OCI-LY1 (cell line): Measurements from ENCODE around the gene CAPN2.

Experiments
- H2AFZ ChIP-seq: fragments of 200-600 bp; sonication (generic), shearing (Covaris generic); 2 replicates; pipeline ENCODE4 v1.6.0; 2014; ENCODE audit warnings: antibody characterized with exemption, mild to moderate bottlenecking, low read length
- H3F3A ChIP-seq: fragments of 200-600 bp; sonication (generic), shearing (Covaris generic); 2 replicates; pipeline ENCODE4 v1.6.0; 2014; ENCODE audit warnings: mild to moderate bottlenecking, antibody characterized with exemption, low read length, moderate library complexity; ENCODE audit not compliant: insufficient read depth
- H3K27ac ChIP-seq: fragments of 200-600 bp; sonication (generic); 2 replicates; pipeline ENCODE4 v1.5.1; 2014; ENCODE audit warnings: low read length, mixed run types, mild to moderate bottlenecking, low read depth; ENCODE audit not compliant: poor library complexity, severe bottlenecking
- H3K27me3 ChIP-seq: fragments of 200-600 bp; sonication (generic); 2 replicates; pipeline ENCODE4 v1.6.0; 2014; ENCODE audit warnings: antibody characterized with exemption, mild to moderate bottlenecking, low read length, moderate library complexity; ENCODE audit not compliant: insufficient read depth
- H3K36me3 ChIP-seq: fragments of 200-600 bp; sonication (generic); 2 replicates; pipeline ENCODE4 v1.6.1; 2014; ENCODE audit warnings: mild to moderate bottlenecking, antibody characterized with exemption, low read length, moderate library complexity, mixed read lengths; ENCODE audit not compliant: insufficient read depth
- H3K4me1 ChIP-seq: fragments of 200-600 bp; sonication (generic); 2 replicates; pipeline ENCODE4 v1.5.1; 2014; ENCODE audit warnings: mild to moderate bottlenecking, low read length, moderate library complexity; ENCODE audit not compliant: insufficient read depth, severe bottlenecking
- H3K4me2 ChIP-seq: fragments of 200-600 bp; sonication (generic), shearing (Covaris generic); 2 replicates; pipeline ENCODE4 v1.6.1; 2014; ENCODE audit warnings: low read length
- H3K4me3 ChIP-seq: fragments of 200-600 bp; sonication (generic); 2 replicates; pipeline ENCODE4 v1.5.1; 2014; ENCODE audit warnings: low read length, low read depth, mild to moderate bottlenecking, mixed read lengths; ENCODE audit not compliant: poor library complexity, severe bottlenecking
- H3K79me2 ChIP-seq: fragments of 200-600 bp; shearing (Covaris generic); 2 replicates; pipeline ENCODE4 v1.6.1; 2016; ENCODE audit warnings: mixed run types, low read length, mixed read lengths; ENCODE audit not compliant: insufficient read depth
- H3K9ac ChIP-seq: fragments of 200-600 bp; sonication (generic), shearing (Covaris generic); 2 replicates; pipeline ENCODE4 v1.6.1; 2014; ENCODE audit warnings: mild to moderate bottlenecking, low read length, mixed read lengths
- H3K9me2 ChIP-seq: fragments of 200-600 bp; sonication (generic), shearing (Covaris generic); 2 replicates; pipeline ENCODE4 v1.6.1; 2014; ENCODE audit warnings: low read depth, mild to moderate bottlenecking, low read length, mixed read lengths
- H3K9me3 ChIP-seq: fragments of 200-600 bp; shearing (Covaris generic); 2 replicates; pipeline ENCODE4 v1.6.1; 2014; ENCODE audit warnings: low read length, mixed read lengths
- H4K20me1 ChIP-seq: fragments of 200-600 bp; sonication (generic), shearing (Covaris generic); 2 replicates; pipeline ENCODE4 v1.6.0; 2016; ENCODE audit warnings: mild to moderate bottlenecking, low read length; ENCODE audit not compliant: insufficient read depth
- EZH2 ChIP-seq: fragments of 200-600 bp; sonication (generic), shearing (Covaris generic); IDR thresholded peaks from 2 replicates; pipeline ENCODE4 v1.8.0; 2017; ENCODE audit warnings: borderline replicate concordance, mixed run types, mild to moderate bottlenecking, antibody characterized with exemption, low read length, moderate library complexity, mixed read lengths
- TF ChIP-seq, protein P1 (sequence below): fragments of 200-600 bp; sonication (generic), shearing (Covaris generic); IDR thresholded peaks from 2 replicates; pipeline ENCODE4 v1.5.1; 2017; ENCODE audit warnings: mild to moderate bottlenecking, antibody characterized with exemption, low read length, moderate library complexity, mixed read lengths

CAPN2 gene

DNA sequence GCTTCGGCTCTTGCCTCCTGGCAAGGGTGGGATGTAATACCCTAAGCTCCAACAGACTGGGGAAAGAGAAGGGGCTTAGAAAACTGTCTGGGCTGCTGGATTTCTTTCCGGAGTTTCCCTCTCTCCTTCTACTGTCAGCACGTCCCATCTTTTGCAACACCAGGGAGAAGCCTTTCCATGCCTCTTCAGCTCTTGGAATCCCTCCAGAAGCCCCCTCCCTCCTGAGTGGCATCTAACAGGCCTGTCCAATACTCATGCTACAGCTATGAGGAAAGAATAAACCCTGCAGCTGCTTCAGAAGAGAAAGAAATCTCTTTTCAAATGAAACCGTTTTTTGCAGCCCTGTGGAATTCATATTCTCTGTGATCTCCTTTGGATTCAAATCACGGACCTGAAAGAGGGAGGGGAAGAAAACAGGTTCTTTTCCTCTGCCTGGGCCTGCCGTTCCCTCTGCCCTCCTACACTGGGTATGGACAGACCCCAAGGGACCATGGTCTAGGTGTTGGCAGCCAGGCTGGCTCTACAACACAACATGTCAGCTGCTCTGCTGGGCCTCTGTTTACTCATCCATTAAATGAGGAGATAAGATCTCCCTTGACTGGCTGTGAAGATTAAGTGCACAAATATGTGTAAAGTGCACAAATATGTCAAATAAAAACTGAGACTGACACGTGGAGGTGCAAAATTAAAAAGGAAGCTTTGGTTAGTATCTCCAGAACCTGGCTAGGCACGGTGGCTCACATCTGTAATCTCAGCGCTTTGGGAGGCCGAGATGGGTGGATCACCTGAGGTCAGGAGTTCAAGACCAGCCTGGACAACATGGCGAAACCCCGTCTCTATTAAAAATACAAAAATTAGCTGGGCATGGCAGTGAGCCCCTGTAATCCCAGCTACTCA lies 6.0 kb upstream of the CAPN2 start:
- Histone ChIP-seq H4K20me1 (no peaks in the 10 kb centered on the region), H3K27ac (no peak overlapping the region), H2AFZ (no peak overlapping the region), H3K9me2 (no peaks in the 10 kb centered on the region), H3K4me1 (no peaks in the 10 kb centered on the region), H3K9me3 (no peaks in the 10 kb centered on the region), H3K9ac (no peak overlapping the region), H3F3A (no peaks in the 10 kb centered on the region), H3K4me3 (no peak overlapping the region), H3K27me3 (0 out of 2 replicates have a peak, but pooled peaks cover 4% of the 10 kb centered on the region), H3K79me2 (no peaks in the 10 kb centered on the region), H3K4me2 (no peak overlapping the region), H3K36me3 (no peaks in the 10 kb centered on the region)
- TF ChIP-seq, protein P1, sequence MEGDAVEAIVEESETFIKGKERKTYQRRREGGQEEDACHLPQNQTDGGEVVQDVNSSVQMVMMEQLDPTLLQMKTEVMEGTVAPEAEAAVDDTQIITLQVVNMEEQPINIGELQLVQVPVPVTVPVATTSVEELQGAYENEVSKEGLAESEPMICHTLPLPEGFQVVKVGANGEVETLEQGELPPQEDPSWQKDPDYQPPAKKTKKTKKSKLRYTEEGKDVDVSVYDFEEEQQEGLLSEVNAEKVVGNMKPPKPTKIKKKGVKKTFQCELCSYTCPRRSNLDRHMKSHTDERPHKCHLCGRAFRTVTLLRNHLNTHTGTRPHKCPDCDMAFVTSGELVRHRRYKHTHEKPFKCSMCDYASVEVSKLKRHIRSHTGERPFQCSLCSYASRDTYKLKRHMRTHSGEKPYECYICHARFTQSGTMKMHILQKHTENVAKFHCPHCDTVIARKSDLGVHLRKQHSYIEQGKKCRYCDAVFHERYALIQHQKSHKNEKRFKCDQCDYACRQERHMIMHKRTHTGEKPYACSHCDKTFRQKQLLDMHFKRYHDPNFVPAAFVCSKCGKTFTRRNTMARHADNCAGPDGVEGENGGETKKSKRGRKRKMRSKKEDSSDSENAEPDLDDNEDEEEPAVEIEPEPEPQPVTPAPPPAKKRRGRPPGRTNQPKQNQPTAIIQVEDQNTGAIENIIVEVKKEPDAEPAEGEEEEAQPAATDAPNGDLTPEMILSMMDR = no peak
- TF ChIP-seq EZH2 = no peak

DNA sequence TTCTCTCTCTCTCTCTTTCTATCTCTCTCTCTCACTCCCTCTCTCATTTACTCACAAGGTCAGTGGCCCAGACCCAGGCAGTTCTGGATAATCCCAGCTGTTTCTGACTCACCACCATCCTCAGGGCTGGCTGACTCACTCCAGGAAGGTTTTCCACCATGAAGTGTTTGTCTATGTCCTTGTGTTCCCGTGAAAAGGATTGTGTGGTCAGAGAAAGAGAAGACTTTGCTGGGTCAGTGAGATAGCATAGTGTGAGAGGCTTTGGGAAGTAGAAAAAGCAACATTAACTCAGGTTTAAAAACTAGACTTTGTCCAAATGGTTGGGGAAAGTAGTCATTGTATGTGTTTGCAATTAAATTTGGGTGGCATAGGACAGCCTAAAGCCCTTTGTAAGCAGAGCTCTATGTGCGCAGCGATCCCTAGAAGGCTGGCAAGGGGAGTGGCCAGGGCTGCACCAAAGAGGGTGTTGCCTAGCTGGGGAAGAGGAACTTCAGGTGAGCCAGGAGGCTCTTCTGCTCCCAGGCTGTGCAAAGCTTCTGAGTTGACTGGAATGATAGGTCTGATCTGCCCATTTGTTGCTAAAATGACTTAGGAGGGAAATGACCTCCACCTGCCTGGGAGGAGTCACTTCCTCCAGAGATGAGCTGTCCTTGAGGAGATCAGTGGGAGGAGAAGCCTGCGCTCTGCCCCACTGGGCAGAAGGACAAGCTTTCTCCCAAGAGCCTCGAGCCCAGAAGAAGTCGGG lies 4.9 kb upstream of the CAPN2 start:
- Histone ChIP-seq H3K4me1 (no peaks in the 10 kb centered on the region), H3K4me2 (no peak overlapping the region), H3K79me2 (no peaks in the 10 kb centered on the region), H3K4me3 (no peak overlapping the region), H3F3A (no peaks in the 10 kb centered on the region), H3K27me3 (0 out of 2 replicates have a peak, but pooled peaks cover 4% of the 10 kb centered on the region), H2AFZ (no peak overlapping the region), H3K9ac (no peak overlapping the region), H3K9me2 (no peaks in the 10 kb centered on the region), H3K27ac (no peak overlapping the region), H4K20me1 (no peaks in the 10 kb centered on the region), H3K36me3 (no peaks in the 10 kb centered on the region), H3K9me3 (no peaks in the 10 kb centered on the region)
- TF ChIP-seq EZH2 = no peak
- TF ChIP-seq, protein P1 = no peak

DNA sequence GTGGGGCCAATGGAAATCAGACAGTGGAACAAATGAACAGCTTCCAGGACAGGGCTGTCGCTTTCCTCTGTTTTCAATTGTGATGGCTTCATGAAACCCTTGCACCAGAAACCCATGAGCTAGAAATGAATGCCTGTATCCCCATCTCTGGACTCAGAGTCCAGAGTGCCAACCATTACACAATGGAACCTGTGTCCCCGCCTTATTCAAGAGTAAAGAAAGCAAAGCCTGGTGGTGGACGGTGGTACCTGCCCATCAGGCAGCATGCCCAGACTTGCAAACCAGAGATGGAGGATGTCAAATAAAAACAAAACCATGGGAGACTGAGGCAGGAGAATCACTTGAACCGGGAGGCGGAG lies 4.4 kb upstream of the CAPN2 start:
- Histone ChIP-seq H3K9me2 (no peaks in the 10 kb centered on the region), H3K36me3 (no peaks in the 10 kb centered on the region), H3K79me2 (no peaks in the 10 kb centered on the region), H3F3A (no peaks in the 10 kb centered on the region), H3K9ac (no peak overlapping the region), H3K4me2 (no peak overlapping the region), H4K20me1 (no peaks in the 10 kb centered on the region), H3K9me3 (no peaks in the 10 kb centered on the region), H3K27ac (no peak overlapping the region), H3K27me3 (0 out of 2 replicates have a peak, but pooled peaks cover 4% of the 10 kb centered on the region), H2AFZ (no peak overlapping the region), H3K4me1 (no peaks in the 10 kb centered on the region), H3K4me3 (no peak overlapping the region)
- TF ChIP-seq, protein P1 = no peak
- no peak for TF ChIP-seq EZH2
